Sigmoid colon (tissue), 3 donors: ENCODE results near the gene DNAJC30.

Experiments used
- POLR2A ChIP-seq, 2 donors: fragments of 450-650 bp; IDR thresholded peaks; one replicate each; pipeline ENCODE4 v1.6.1; 2016; ENCODE audit warnings: antibody characterized with exemption in 2 of 2, mild to moderate bottlenecking in 2 of 2, moderate library complexity in 2 of 2
- TF ChIP-seq, protein P1 (sequence below), 4 experiments: fragments of 450-650 bp in 3 of 4; fragments of 200-600 bp in 1 of 4; IDR thresholded peaks; one replicate each; pipeline ENCODE4 v1.5.1; 2016 to 2019; ENCODE audit warnings: antibody characterized with exemption in 4 of 4, mild to moderate bottlenecking in 3 of 4, moderate library complexity in 2 of 4

DNA sequence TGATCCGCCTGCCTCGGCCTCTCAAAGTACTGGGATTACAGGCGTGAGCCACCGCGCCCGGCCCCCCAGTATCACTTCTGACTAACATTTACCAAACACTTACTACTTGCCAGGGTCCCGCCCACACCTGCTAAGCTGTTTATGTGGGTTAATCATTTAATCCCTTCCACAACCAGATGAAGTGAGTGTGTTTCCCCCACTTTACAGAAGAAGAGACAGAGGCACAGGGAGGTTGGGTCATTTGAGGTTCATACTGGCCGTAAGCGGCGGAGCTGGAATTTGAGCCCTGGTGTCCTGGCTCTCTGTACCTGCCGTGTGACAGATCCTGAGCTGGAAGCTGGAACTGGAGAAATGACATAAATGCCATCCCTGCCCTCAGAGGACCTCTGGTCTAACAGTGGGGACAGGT lies 30.7 kb downstream of the DNAJC30 start:
- TF ChIP-seq, protein P1, sequence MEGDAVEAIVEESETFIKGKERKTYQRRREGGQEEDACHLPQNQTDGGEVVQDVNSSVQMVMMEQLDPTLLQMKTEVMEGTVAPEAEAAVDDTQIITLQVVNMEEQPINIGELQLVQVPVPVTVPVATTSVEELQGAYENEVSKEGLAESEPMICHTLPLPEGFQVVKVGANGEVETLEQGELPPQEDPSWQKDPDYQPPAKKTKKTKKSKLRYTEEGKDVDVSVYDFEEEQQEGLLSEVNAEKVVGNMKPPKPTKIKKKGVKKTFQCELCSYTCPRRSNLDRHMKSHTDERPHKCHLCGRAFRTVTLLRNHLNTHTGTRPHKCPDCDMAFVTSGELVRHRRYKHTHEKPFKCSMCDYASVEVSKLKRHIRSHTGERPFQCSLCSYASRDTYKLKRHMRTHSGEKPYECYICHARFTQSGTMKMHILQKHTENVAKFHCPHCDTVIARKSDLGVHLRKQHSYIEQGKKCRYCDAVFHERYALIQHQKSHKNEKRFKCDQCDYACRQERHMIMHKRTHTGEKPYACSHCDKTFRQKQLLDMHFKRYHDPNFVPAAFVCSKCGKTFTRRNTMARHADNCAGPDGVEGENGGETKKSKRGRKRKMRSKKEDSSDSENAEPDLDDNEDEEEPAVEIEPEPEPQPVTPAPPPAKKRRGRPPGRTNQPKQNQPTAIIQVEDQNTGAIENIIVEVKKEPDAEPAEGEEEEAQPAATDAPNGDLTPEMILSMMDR (IDR thresholded peaks at IDR 0.05), result no peak
- no peak for TF ChIP-seq POLR2A (IDR thresholded peaks at IDR 0.05)
